Measurements from ENCODE around the gene DNAJC22. TPM values are rescaled to one million over a fixed set of nuclear protein-coding genes. Genes with fewer than 3 reads are reported as not detected.
A peak's percentile ranks its signal among the peaks of the same experiment; 100 is the strongest.

The DNAJC22 gene
- total RNA-seq, 1 experiment from 2014 or later, result 47.7 TPM

- no peaks in the 10 kb centered on the region for H3K9me3 Mint-ChIP-seq (ENCODE audit: unreplicated experiment)
- H3K4me3 ChIP-seq (ENCODE audit: low read depth, low read length), result no peak overlapping the region
- H3K9me3 ChIP-seq, result no peaks in the 10 kb centered on the region
- ChIA-PET CTCF (interaction anchor here (2.1 to 2.9 kb wide), 3 partner anchors 11 to 46 kb away, joined by 10 to 36 read pairs (median 16); partner anchors contain the start of gene TROAP), POLR2A (no interaction called here)
- intact Hi-C loops (cut with micrococcal nuclease; ENCODE audit: unreplicated experiment), result no loop called here
- H3K27me3 Mint-ChIP-seq (ENCODE audit: insufficient read depth, unreplicated experiment), result no peaks in the 10 kb centered on the region
- peak overlapping the region; percentile 38 for H3K4me3 Mint-ChIP-seq (ENCODE audit: unreplicated experiment)
- no TSS peak for BruUV-seq (replicated peaks)
- no peaks in the 10 kb centered on the region for H3K27me3 ChIP-seq (replicated peaks; ENCODE audit: control insufficient read depth, insufficient read depth, low read length)
- H3K4me1 Mint-ChIP-seq (ENCODE audit: low read depth, unreplicated experiment), result peaks cover 6% of the 10 kb centered on the region
- TF ChIP-seq, protein P1, sequence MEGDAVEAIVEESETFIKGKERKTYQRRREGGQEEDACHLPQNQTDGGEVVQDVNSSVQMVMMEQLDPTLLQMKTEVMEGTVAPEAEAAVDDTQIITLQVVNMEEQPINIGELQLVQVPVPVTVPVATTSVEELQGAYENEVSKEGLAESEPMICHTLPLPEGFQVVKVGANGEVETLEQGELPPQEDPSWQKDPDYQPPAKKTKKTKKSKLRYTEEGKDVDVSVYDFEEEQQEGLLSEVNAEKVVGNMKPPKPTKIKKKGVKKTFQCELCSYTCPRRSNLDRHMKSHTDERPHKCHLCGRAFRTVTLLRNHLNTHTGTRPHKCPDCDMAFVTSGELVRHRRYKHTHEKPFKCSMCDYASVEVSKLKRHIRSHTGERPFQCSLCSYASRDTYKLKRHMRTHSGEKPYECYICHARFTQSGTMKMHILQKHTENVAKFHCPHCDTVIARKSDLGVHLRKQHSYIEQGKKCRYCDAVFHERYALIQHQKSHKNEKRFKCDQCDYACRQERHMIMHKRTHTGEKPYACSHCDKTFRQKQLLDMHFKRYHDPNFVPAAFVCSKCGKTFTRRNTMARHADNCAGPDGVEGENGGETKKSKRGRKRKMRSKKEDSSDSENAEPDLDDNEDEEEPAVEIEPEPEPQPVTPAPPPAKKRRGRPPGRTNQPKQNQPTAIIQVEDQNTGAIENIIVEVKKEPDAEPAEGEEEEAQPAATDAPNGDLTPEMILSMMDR (IDR thresholded peaks at IDR 0.05; ENCODE audit: insufficient read depth in 1 of 2, low read depth in 1 of 2, low read length in 1 of 2, severe bottlenecking in 1 of 2, unreplicated experiment in 1 of 2), result no peak
- H3K4me1 ChIP-seq, result peaks cover 4% of the 10 kb centered on the region
- DNase-seq, result no peak
- peaks cover 18% of the 10 kb centered on the region for H3K36me3 Mint-ChIP-seq (ENCODE audit: insufficient read depth, unreplicated experiment)
- no peaks in the 10 kb centered on the region for H3K36me3 ChIP-seq (ENCODE audit: control insufficient read depth, insufficient read depth, low read length)
- H3K27ac Mint-ChIP-seq (ENCODE audit: unreplicated experiment), result no peak overlapping the region
Measured at GRCh38 chr12:49342914-49343731, 3.6 kb upstream of the DNAJC22 start.

DNA sequence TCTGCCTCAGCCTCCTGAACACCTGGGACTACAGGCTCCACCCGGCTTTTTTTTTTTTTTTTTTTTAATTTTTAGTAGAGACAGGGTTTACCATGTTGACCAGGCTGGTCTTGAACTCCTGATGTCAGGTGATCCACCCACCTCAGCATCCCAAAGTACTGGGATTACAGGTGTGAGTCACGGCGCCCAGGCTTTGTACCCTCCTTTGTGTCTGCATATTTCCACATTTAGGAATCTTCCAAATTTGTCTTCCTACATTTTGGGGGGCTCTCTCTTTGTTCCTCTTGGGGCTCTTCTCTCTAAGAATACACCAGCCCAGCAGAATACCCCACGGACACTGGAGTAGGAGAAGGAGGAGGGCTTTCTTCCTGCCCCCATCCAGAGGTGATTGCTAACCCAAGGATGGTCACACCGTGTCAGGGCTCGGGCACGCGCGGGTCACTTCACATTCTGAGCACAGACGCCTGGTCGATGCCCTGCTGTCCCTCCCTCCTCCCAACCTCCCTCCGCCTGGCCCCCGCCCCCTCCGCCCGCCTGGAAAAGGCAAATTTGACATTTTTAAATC, 2.1 kb upstream of the DNAJC22 start:
- H3K4me3 ChIP-seq (ENCODE audit: low read depth, low read length), result no peak overlapping the region
- no TSS peak for BruUV-seq (replicated peaks)
- CTCF ChIA-PET, result no interaction called here
- intact Hi-C loops (cut with micrococcal nuclease; ENCODE audit: unreplicated experiment), result no loop called here
- peaks cover 18% of the 10 kb centered on the region for H3K36me3 Mint-ChIP-seq (ENCODE audit: insufficient read depth, unreplicated experiment)
- no peaks in the 10 kb centered on the region for H3K9me3 Mint-ChIP-seq (ENCODE audit: unreplicated experiment)
- 0 out of 2 replicates have a peak, but pooled peaks cover 1% of the 10 kb centered on the region for H3K36me3 ChIP-seq (ENCODE audit: control insufficient read depth, insufficient read depth, low read length)
- no peaks in the 10 kb centered on the region for H3K9me3 ChIP-seq
- POLR2A ChIA-PET, result no interaction called here
- TF ChIP-seq, protein P1 (IDR thresholded peaks at IDR 0.05; ENCODE audit: insufficient read depth in 1 of 2, low read depth in 1 of 2, low read length in 1 of 2, severe bottlenecking in 1 of 2, unreplicated experiment in 1 of 2), result no peak
- no peak overlapping the region for H3K27ac Mint-ChIP-seq (ENCODE audit: unreplicated experiment)
- H3K4me1 Mint-ChIP-seq (ENCODE audit: low read depth, unreplicated experiment), result peaks cover 12% of the 10 kb centered on the region
- H3K27me3 ChIP-seq (replicated peaks; ENCODE audit: control insufficient read depth, insufficient read depth, low read length), result no peaks in the 10 kb centered on the region
- no peaks in the 10 kb centered on the region for H3K27me3 Mint-ChIP-seq (ENCODE audit: insufficient read depth, unreplicated experiment)
- H3K4me3 Mint-ChIP-seq (ENCODE audit: unreplicated experiment), result peak overlapping the region; percentile 90
- DNase-seq, result peak in 1 of 2 experiments; percentile 33
- peaks cover 16% of the 10 kb centered on the region for H3K4me1 ChIP-seq

GRCh38 chr12:49345051-49345824, 1.4 kb upstream of the DNAJC22 start:
- peak overlapping the region; percentile 43 for H3K4me3 ChIP-seq (ENCODE audit: low read depth, low read length)
- peaks cover 14% of the 10 kb centered on the region for H3K4me1 Mint-ChIP-seq (ENCODE audit: low read depth, unreplicated experiment)
- peaks cover 16% of the 10 kb centered on the region for H3K4me1 ChIP-seq
- H3K27me3 ChIP-seq (replicated peaks; ENCODE audit: control insufficient read depth, insufficient read depth, low read length), result no peaks in the 10 kb centered on the region
- H3K27me3 Mint-ChIP-seq (ENCODE audit: insufficient read depth, unreplicated experiment), result no peaks in the 10 kb centered on the region
- H3K9me3 ChIP-seq, result no peaks in the 10 kb centered on the region
- TF ChIP-seq, protein P1 (IDR thresholded peaks at IDR 0.05; ENCODE audit: insufficient read depth in 1 of 2, low read depth in 1 of 2, low read length in 1 of 2, severe bottlenecking in 1 of 2, unreplicated experiment in 1 of 2), result no peak
- H3K4me3 Mint-ChIP-seq (ENCODE audit: unreplicated experiment), result peak overlapping the region; percentile 90
- BruUV-seq (replicated peaks), result no TSS peak
- 0 out of 2 replicates have a peak, but pooled peaks cover 1% of the 10 kb centered on the region for H3K36me3 ChIP-seq (ENCODE audit: control insufficient read depth, insufficient read depth, low read length)
- H3K36me3 Mint-ChIP-seq (ENCODE audit: insufficient read depth, unreplicated experiment), result peaks cover 18% of the 10 kb centered on the region
- H3K9me3 Mint-ChIP-seq (ENCODE audit: unreplicated experiment), result no peaks in the 10 kb centered on the region
- intact Hi-C loops (cut with micrococcal nuclease; ENCODE audit: unreplicated experiment), result no loop called here
- CTCF ChIA-PET, result interaction anchor here (2.6 to 3.5 kb wide), 5 partner anchors 7 to 22 kb away, joined by 30 to 153 read pairs (median 49); partner anchors contain the start of genes C1QL4, SPATS2 and TROAP
- DNase-seq, result peak; percentile 52 to 53
- no peak overlapping the region for H3K27ac Mint-ChIP-seq (ENCODE audit: unreplicated experiment)
- POLR2A ChIA-PET, result no interaction called here

All from Caco-2 (cell line).